ENCODE results near the gene NEK2.

GRCh38 chr1:211676761-211677160, 1.3 kb upstream of the NEK2 start:
- TF ChIP-seq CTCF (IDR thresholded peaks at IDR 0.05) (no peak), POLR2A (IDR thresholded peaks at IDR 0.05) (no peak)
